Activated naive CD4-positive, alpha-beta T cell treated with anti-CD3 and anti-CD28 coated beads, Interleukin-2, amount 50 U/mL, for 16 hours (primary cell): Measurements from ENCODE around the gene CST6.
A peak's percentile ranks its signal among the peaks of the same experiment; 100 is the strongest.

Experiments used
- DNase-seq: peaks from one replicate; pipeline ENCODE4 v3.0.0-alpha.2; 2020

Gene CST6

GRCh38 chr11:66048547-66049323 is 36.9 kb downstream of the CST6 start, which contains the start of gene GAL3ST3:
Gene GAL3ST3 (minus strand): TSS chr11:66049161. CDS start chr11:66045415, 3,746 bp downstream.
- no peak for DNase-seq

DNA sequence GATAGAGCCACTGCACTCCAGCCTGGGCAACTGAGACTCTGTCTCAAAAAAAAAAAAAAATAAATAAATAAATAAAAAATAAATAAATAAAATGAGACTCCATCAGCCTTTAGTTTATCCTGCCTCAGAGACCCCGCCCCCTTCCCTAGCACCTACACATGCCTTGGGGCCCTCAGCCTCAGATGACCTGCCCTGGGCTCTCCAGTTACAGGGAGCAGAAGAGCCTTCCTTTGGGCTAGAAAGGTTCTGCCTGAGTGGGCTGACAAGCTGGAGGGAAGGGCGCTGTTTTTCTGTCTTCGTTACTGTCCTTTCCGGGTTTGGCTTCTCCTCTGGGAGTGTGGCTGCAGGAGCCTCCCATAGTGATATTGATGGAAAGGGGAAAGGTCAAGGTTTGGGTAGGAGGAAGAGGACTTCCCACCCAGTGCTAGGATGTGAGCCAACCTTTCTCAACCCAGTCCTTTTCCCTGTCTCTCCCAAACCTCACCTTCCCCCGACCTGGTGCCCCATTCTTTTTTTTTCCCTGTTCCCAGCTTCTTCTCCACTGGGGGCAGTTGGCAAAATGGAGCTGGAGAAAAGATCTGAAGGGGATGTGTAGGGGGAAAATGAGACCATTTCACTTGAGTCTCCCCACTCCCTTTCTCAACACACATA is 38.9 kb downstream of the CST6 start:
- DNase-seq = no peak

DNA sequence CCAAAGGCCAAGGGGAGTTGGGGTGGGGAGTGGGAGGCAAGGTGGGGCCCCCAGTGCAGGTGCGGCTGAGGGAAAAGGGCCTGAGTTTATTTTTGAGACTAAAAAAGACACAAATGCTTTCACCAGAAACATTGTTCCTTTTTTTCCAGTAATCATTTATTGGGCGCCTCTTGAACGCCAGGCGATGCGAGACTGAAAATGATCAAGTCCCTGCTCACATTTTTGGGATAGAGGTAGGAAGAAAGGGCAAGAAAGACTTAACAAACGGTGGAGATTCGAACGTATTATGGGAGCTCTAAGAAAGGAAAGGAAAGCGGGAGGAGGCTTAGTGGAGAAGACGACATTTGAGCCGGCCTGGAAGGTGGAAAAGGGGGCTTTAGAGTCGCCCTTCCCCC is 39.6 kb downstream of the CST6 start:
- no peak for DNase-seq

GRCh38 chr11:66051766-66052663 is 40.2 kb downstream of the CST6 start, which contains the start of gene SF3B2:
Gene SF3B2 (plus strand): TSS chr11:66052364. CDS start chr11:66052385, 21 bp downstream.
- DNase-seq = peak; percentile 97

GRCh38 chr11:66052664-66052982 is 40.8 kb downstream of the CST6 start:
- DNase-seq = no peak

DNA sequence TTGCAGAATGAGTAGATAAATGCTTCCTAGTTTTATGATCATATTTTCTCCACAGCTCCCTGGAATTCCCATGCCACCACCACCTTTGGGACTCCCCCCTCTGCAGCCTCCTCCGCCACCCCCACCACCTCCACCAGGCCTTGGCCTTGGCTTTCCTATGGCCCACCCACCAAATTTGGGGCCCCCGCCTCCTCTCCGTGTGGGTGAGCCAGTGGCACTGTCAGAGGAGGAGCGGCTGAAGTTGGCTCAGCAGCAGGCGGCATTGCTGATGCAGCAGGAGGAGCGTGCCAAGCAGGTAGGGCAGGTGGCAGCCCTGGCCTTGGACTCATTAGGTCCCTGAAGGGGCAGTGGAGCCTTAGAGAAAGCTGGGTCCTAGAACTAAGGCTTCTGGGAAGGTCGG is 43.2 kb downstream of the CST6 start:
- no peak for DNase-seq

- DNase-seq = no peak
Measured at GRCh38 chr11:66056501-66056900, 44.7 kb downstream of the CST6 start.

- no peak for DNase-seq
Measured at GRCh38 chr11:66059966-66060680, 48.3 kb downstream of the CST6 start.

- DNase-seq = no peak
Measured at GRCh38 chr11:66061268-66061667, 49.5 kb downstream of the CST6 start.

GRCh38 chr11:66062408-66062807 is 50.6 kb downstream of the CST6 start:
- DNase-seq = no peak
